Measurements from ENCODE around the gene MARS1.

GRCh38 chr12:57533108-57533507 lies 45.2 kb downstream of the MARS1 start:
- no peak for TF ChIP-seq POLR2A (IDR thresholded peaks at IDR 0.05)
- no peak for TF ChIP-seq CTCF (IDR thresholded peaks at IDR 0.05)

Data from uterus (tissue), 2 donors.